AG09309 (cell line): ENCODE measurements around the gene MYL7.

Experiments
- DNase-seq: peaks from one replicate; pipeline ENCODE4 v3.0.0-alpha.2; 2010; ENCODE audit warnings: low read depth
- H3K4me3 ChIP-seq: 2 replicates; pipeline ENCODE4 v1.5.1; 2011; ENCODE audit warnings: mild to moderate bottlenecking, low read depth, low read length, moderate library complexity; ENCODE audit not compliant: control insufficient read depth
- TF ChIP-seq, protein P1 (sequence below): IDR thresholded peaks from 2 replicates; pipeline ENCODE4 v1.5.1; 2011; ENCODE audit warnings: mild to moderate bottlenecking, low read depth, low read length, inconsistent platforms; ENCODE audit not compliant: insufficient read depth, control insufficient read depth; ENCODE audit errors: missing control alignments

The MYL7 gene

GRCh38 chr7:44116087-44116788, 24.9 kb downstream of the MYL7 start:
- TF ChIP-seq, protein P1, sequence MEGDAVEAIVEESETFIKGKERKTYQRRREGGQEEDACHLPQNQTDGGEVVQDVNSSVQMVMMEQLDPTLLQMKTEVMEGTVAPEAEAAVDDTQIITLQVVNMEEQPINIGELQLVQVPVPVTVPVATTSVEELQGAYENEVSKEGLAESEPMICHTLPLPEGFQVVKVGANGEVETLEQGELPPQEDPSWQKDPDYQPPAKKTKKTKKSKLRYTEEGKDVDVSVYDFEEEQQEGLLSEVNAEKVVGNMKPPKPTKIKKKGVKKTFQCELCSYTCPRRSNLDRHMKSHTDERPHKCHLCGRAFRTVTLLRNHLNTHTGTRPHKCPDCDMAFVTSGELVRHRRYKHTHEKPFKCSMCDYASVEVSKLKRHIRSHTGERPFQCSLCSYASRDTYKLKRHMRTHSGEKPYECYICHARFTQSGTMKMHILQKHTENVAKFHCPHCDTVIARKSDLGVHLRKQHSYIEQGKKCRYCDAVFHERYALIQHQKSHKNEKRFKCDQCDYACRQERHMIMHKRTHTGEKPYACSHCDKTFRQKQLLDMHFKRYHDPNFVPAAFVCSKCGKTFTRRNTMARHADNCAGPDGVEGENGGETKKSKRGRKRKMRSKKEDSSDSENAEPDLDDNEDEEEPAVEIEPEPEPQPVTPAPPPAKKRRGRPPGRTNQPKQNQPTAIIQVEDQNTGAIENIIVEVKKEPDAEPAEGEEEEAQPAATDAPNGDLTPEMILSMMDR = peak; percentile 13
- H3K4me3 ChIP-seq = no peak overlapping the region
- DNase-seq = no peak

GRCh38 chr7:44114586-44115310, 26.4 kb downstream of the MYL7 start:
- no peak for DNase-seq
- no peak overlapping the region for H3K4me3 ChIP-seq
- TF ChIP-seq, protein P1 = no peak

DNA sequence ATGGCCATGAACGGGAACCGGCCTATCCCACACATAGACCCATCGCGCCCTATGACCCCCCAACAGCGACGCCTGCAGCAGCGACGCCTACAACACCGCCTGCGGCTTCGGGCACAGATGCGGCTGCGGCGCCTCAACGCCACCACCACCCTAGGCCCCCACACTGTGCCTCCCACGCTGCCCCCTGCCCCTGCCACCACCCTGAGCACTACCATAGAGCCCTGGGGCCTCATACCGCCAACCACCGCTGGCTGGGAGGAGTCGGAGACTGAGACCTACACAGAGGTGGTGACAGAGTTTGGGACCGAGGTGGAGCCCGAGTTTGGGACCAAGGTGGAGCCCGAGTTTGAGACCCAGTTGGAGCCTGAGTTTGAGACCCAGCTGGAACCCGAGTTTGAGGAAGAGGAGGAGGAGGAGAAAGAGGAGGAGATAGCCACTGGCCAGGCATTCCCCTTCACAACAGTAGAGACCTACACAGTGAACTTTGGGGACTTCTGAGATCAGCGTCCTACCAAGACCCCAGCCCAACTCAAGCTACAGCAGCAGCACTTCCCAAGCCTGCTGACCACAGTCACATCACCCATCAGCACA, 27.3 kb downstream of the MYL7 start:
- no peak overlapping the region for H3K4me3 ChIP-seq
- no peak for DNase-seq
- TF ChIP-seq, protein P1 = no peak

- TF ChIP-seq, protein P1 = no peak
- DNase-seq = no peak
- H3K4me3 ChIP-seq = no peak overlapping the region
Measured at GRCh38 chr7:44112997-44113763, 28.0 kb downstream of the MYL7 start.

- H3K4me3 ChIP-seq = no peak overlapping the region
- TF ChIP-seq, protein P1 = no peak
- no peak for DNase-seq
Measured at GRCh38 chr7:44112231-44112996, 28.7 kb downstream of the MYL7 start.

DNA sequence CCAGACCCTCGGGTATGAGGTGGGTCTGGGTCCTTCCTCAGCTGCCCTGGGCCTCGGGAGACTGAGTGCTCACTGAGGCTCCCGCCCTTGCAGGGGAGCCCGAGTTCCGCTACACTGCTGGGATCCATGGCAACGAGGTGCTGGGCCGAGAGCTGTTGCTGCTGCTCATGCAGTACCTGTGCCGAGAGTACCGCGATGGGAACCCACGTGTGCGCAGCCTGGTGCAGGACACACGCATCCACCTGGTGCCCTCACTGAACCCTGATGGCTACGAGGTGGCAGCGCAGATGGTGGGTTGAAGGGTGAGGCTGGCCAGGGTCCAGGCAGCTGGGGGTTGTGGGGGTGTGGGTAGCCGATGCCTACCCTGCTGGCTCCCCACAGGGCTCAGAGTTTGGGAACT, 29.4 kb downstream of the MYL7 start:
- no peak overlapping the region for H3K4me3 ChIP-seq
- TF ChIP-seq, protein P1 = no peak
- DNase-seq = no peak
